HCT116 (cell line): Measurements from ENCODE around the gene C19orf85. TPM values are rescaled to one million over a fixed set of nuclear protein-coding genes. Genes with fewer than 3 reads are reported as not detected.

Experiments
- ATAC-seq: fragments of 200-7000 bp; cut with Tn5 transposase; 2 replicates; pipeline ENCODE4 v1.9.1; 2020; ENCODE audit warnings: mild to moderate bottlenecking, moderate library complexity
- BruUV-seq: library from RNA; stranded (reverse); fragments of 400-500 nt; replicated peaks from 2 replicates; lab custom pipeline; 2021; lab: Mats Ljungman, UMichigan
- CTCF ChIA-PET: fragments of 300-600 bp; sonication (Branson Sonifier 250); formaldehyde crosslinking; loops from one replicate; lab custom pipeline; 2021; ENCODE audit warnings: antibody characterized with exemption; lab: Charles Lee
- POLR2A ChIA-PET: fragments of 300-600, 350-600 bp; sonication (Branson Sonifier 250); formaldehyde crosslinking; loops from one replicate; lab custom pipeline; 2021; ENCODE audit warnings: antibody characterized with exemption; lab: Charles Lee
- RAD21 ChIA-PET, 2 experiments: fragments of 300-600 bp; sonication (Branson Sonifier 250); formaldehyde crosslinking; loops; one replicate each; lab custom pipeline; 2023; ENCODE audit warnings: low total read pairs in 2 of 2; ENCODE audit not compliant: uncharacterized antibody in 2 of 2, unreplicated experiment in 2 of 2, low non-redundant PET in 1 of 2; lab: Charles Lee
- DNase-seq: peaks from one replicate; pipeline ENCODE4 v3.0.0-alpha.2; 2010; ENCODE audit warnings: low read depth, low spot score
- H2AFZ ChIP-seq: fragments of 200-600 bp; shearing (Covaris generic), sonication (generic); 2 replicates; pipeline ENCODE4 v1.6.1; 2017; ENCODE audit warnings: low read depth, mixed run types, mixed read lengths, antibody characterized with exemption, low read length; ENCODE audit not compliant: poor library complexity, severe bottlenecking
- H3K27ac ChIP-seq: 2 replicates; pipeline ENCODE4 v1.5.1; 2012; ENCODE audit warnings: low read depth, low read length
- H3K27me3 ChIP-seq: fragments of 200-600 bp; sonication (generic); 2 replicates; pipeline ENCODE4 v1.6.1; 2016; ENCODE audit warnings: mixed run types, low read length, mixed read lengths; ENCODE audit not compliant: insufficient read depth
- H3K36me3 ChIP-seq, 2 experiments: fragments of 200-500 bp in 1 of 2; fragments of 200-600 bp in 1 of 2; sonication (Bioruptor generic) in 1 of 2; sonication (generic) in 1 of 2; 2 replicates each; pipeline versions ENCODE4 v1.5.1 to v1.6.1; 2014 to 2016; ENCODE audit warnings: low read length in 2 of 2, inconsistent platforms in 1 of 2, mixed read lengths in 1 of 2, mixed run types in 1 of 2; ENCODE audit not compliant: insufficient read depth in 2 of 2, control insufficient read depth in 1 of 2
- H3K4me1 ChIP-seq, 2 experiments: fragments of 200-600 bp in 1 of 2; sonication (generic) in 1 of 2; 2 replicates each; pipeline versions ENCODE4 v1.5.1 to v1.6.1; 2012 to 2017; ENCODE audit warnings: low read length in 2 of 2, inconsistent platforms in 1 of 2, mild to moderate bottlenecking in 1 of 2, mixed read lengths in 1 of 2, mixed run types in 1 of 2, moderate library complexity in 1 of 2; ENCODE audit not compliant: insufficient read depth in 2 of 2, control insufficient read depth in 1 of 2
- H3K4me2 ChIP-seq: fragments of 200-600 bp; sonication (generic); 2 replicates; pipeline ENCODE4 v1.6.1; 2017; ENCODE audit warnings: mixed run types, low read length, mixed read lengths
- H3K4me3 ChIP-seq, 2 experiments: fragments of 200-600 bp in 1 of 2; sonication (generic) in 1 of 2; replicated peaks in 1 of 2; 2 replicates each; pipeline ENCODE4 v1.5.1; 2011 to 2016; ENCODE audit warnings: low read length in 2 of 2, control low read depth in 1 of 2, low read depth in 1 of 2, mild to moderate bottlenecking in 1 of 2, mixed read lengths in 1 of 2, mixed run types in 1 of 2
- H3K79me2 ChIP-seq: fragments of 200-600 bp; sonication (generic); 2 replicates; pipeline ENCODE4 v1.6.1; 2017; ENCODE audit warnings: mild to moderate bottlenecking, mixed run types, low read length, moderate library complexity, mixed read lengths; ENCODE audit not compliant: insufficient read depth
- H3K9ac ChIP-seq: fragments of 200-600 bp; sonication (generic); 2 replicates; pipeline ENCODE4 v1.6.1; 2016; ENCODE audit warnings: low read length, mixed read lengths
- H3K9me2 ChIP-seq: fragments of 200-600 bp; sonication (generic), shearing (Covaris generic); 2 replicates; pipeline ENCODE4 v1.6.1; 2017; ENCODE audit warnings: mixed run types, mild to moderate bottlenecking, moderate library complexity; ENCODE audit not compliant: insufficient read depth
- H3K9me3 ChIP-seq, 2 experiments: fragments of 200-500 bp in 1 of 2; fragments of 200-600 bp in 1 of 2; sonication (Bioruptor generic) in 1 of 2; sonication (generic) in 1 of 2; 2 replicates each; pipeline ENCODE4 v1.6.1; 2014 to 2017; ENCODE audit warnings: low read length in 2 of 2, mixed read lengths in 2 of 2, inconsistent platforms in 1 of 2, low read depth in 1 of 2, mild to moderate bottlenecking in 1 of 2, mixed run types in 1 of 2, moderate library complexity in 1 of 2; ENCODE audit not compliant: control insufficient read depth in 1 of 2, insufficient read depth in 1 of 2
- H4K20me1 ChIP-seq: fragments of 200-600 bp; sonication (generic), shearing (Covaris generic); 2 replicates; pipeline ENCODE4 v1.6.1; 2017; ENCODE audit warnings: mixed run types, mild to moderate bottlenecking, moderate library complexity; ENCODE audit not compliant: insufficient read depth
- CBX3 ChIP-seq: IDR thresholded peaks from 2 replicates; pipeline ENCODE4 v1.6.1; 2012; ENCODE audit warnings: low read depth
- CTCF ChIP-seq, 3 experiments: fragments of 200-600 bp in 1 of 3; sonication (generic) in 1 of 3; IDR thresholded peaks in 2 of 3; conservative IDR thresholded peaks in 1 of 3; 2 replicates each; pipeline ENCODE4 v1.5.1; 2012 to 2017; ENCODE audit warnings: low read depth in 2 of 3, low read length in 2 of 3, antibody characterized with exemption in 1 of 3, borderline replicate concordance in 1 of 3, control low read depth in 1 of 3, mild to moderate bottlenecking in 1 of 3, mixed read lengths in 1 of 3, mixed run types in 1 of 3, moderate library complexity in 1 of 3; ENCODE audit not compliant: insufficient read depth in 1 of 3
- EGR1 ChIP-seq: IDR thresholded peaks from 2 replicates; pipeline ENCODE4 v1.6.1; 2012; ENCODE audit warnings: low read depth
- ELF1 ChIP-seq: IDR thresholded peaks from 2 replicates; pipeline ENCODE4 v1.6.1; 2012; ENCODE audit warnings: low read depth, borderline replicate concordance
- RAD21 ChIP-seq: IDR thresholded peaks from 2 replicates; pipeline ENCODE4 v1.6.1; 2012; ENCODE audit warnings: low read depth, mild to moderate bottlenecking
- TCF7L2 ChIP-seq: IDR thresholded peaks from 2 replicates; pipeline ENCODE4 v1.7.0; 2011; ENCODE audit warnings: borderline replicate concordance, inconsistent platforms; ENCODE audit not compliant: insufficient read depth, insufficient read length; ENCODE audit errors: extremely low read depth
- ZBTB33 ChIP-seq: IDR thresholded peaks from 2 replicates; pipeline ENCODE4 v1.6.1; 2011; ENCODE audit warnings: mild to moderate bottlenecking, low read length, moderate library complexity; ENCODE audit not compliant: insufficient replicate concordance; ENCODE audit errors: extremely low read depth
- ZFX ChIP-seq: fragments of 450-650 bp; IDR thresholded peaks from 2 replicates; pipeline ENCODE4 v1.6.1; 2017
- intact Hi-C: fragments of 100-400 bp; cut with micrococcal nuclease; formaldehyde crosslinking; loops from 2 replicates; pipeline ENCODE4 v1.10.0; 2022
- total RNA-seq: library from RNA; stranded (reverse); gene quantifications from one replicate; pipeline ENCODE4 v1.2.1, GENCODE V29; 2021; ENCODE audit not compliant: unreplicated experiment

The C19orf85 gene
- total RNA-seq, 1 experiment from 2014 or later: 0.34 TPM

GRCh38 chr19:55481148-55481793, 16.7 kb upstream of the C19orf85 start (continued):
- TF ChIP-seq ZBTB33 (no peak), EGR1 (no peak), ELF1 (no peak)

GRCh38 chr19:55479451-55480230, 15.1 kb upstream of the C19orf85 start:
- Histone ChIP-seq H3K4me3 (no peak overlapping the region), H3K9me2 (no peaks in the 10 kb centered on the region), H3K4me1 (peaks cover 25 to 35% of the 10 kb centered on the region in 2 experiments), H2AFZ (no peak overlapping the region), H4K20me1 (no peaks in the 10 kb centered on the region), H3K4me2 (no peak overlapping the region), H3K36me3 (no peaks in the 10 kb centered on the region), H3K27ac (no peak overlapping the region), H3K27me3 (no peaks in the 10 kb centered on the region), H3K9me3 (no peaks in the 10 kb centered on the region), H3K79me2 (peaks cover 19% of the 10 kb centered on the region), H3K9ac (no peak overlapping the region)
- DNase-seq (no peak), ATAC-seq (no peak)
- no TSS peak for BruUV-seq
- TF ChIP-seq RAD21: no peak
- TF ChIP-seq CBX3: no peak
- no peak for TF ChIP-seq CTCF (IDR thresholded peaks at IDR 0.05 in 2 of 3, conservative IDR thresholded peaks at IDR 0.05 in 1 of 3; ENCODE audit: borderline replicate concordance in 1 of 3, insufficient read depth in 1 of 3, low read depth in 2 of 3, low read length in 2 of 3)
- no peak for TF ChIP-seq ZFX
- TF ChIP-seq ELF1: no peak
- TF ChIP-seq TCF7L2: no peak
- POLR2A ChIA-PET: interaction anchor here (0.7 to 1.0 kb wide), 2 partner anchors 12 to 409 kb away, joined by 3 read pairs; no protein-coding TSS in a partner anchor
- intact Hi-C loops: no loop called here
- CTCF ChIA-PET: interaction anchor here (1.5 kb wide), 1 partner anchor 24 kb away, joined by 3 read pairs; no protein-coding TSS in a partner anchor
- RAD21 ChIA-PET: no interaction called here
